ENCODE data around the gene PAK5.

- TF ChIP-seq, protein P1, sequence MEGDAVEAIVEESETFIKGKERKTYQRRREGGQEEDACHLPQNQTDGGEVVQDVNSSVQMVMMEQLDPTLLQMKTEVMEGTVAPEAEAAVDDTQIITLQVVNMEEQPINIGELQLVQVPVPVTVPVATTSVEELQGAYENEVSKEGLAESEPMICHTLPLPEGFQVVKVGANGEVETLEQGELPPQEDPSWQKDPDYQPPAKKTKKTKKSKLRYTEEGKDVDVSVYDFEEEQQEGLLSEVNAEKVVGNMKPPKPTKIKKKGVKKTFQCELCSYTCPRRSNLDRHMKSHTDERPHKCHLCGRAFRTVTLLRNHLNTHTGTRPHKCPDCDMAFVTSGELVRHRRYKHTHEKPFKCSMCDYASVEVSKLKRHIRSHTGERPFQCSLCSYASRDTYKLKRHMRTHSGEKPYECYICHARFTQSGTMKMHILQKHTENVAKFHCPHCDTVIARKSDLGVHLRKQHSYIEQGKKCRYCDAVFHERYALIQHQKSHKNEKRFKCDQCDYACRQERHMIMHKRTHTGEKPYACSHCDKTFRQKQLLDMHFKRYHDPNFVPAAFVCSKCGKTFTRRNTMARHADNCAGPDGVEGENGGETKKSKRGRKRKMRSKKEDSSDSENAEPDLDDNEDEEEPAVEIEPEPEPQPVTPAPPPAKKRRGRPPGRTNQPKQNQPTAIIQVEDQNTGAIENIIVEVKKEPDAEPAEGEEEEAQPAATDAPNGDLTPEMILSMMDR (IDR thresholded peaks at IDR 0.05), result no peak
- no peak for TF ChIP-seq POLR2A (IDR thresholded peaks at IDR 0.05)
These were observed 206.6 kb downstream of the PAK5 start for GRCh38 chr20:9632265-9632664.
